K562 (cell line): ENCODE results near the gene AHNAK. TPM values are rescaled to one million over a fixed set of nuclear protein-coding genes. Genes with fewer than 3 reads are reported as not detected.

Source experiments
- BMI1 ChIP-seq: fragments of 150-350 bp; IDR thresholded peaks from 2 replicates; pipeline ENCODE4 v1.6.1; 2014; ENCODE audit warnings: low read length
- CBFA2T2 ChIP-seq: fragments of 450-650 bp; conservative IDR thresholded peaks from 2 replicates; pipeline ENCODE4 v1.6.1; 2017; ENCODE audit warnings: mild to moderate bottlenecking
- CBX2 ChIP-seq: fragments of 200-600 bp; sonication (generic); IDR thresholded peaks from one replicate; pipeline ENCODE4 v1.6.1; 2012; ENCODE audit warnings: mild to moderate bottlenecking, low read length, inconsistent platforms; ENCODE audit not compliant: insufficient read depth, poor library complexity, severe bottlenecking
- CHD7 ChIP-seq: fragments of 200-600 bp; sonication (generic); IDR thresholded peaks from one replicate; pipeline ENCODE4 v1.6.1; 2012; ENCODE audit warnings: mild to moderate bottlenecking, low read depth, low read length, inconsistent platforms
- ESRRA ChIP-seq: fragments of 450-650 bp; IDR thresholded peaks from 2 replicates; pipeline ENCODE4 v1.6.1; 2014; ENCODE audit warnings: low read depth, mild to moderate bottlenecking, moderate library complexity, borderline replicate concordance
- L3MBTL2 ChIP-seq: fragments of 450-650 bp; IDR thresholded peaks from 2 replicates; pipeline ENCODE4 v1.6.1; 2016; ENCODE audit warnings: mild to moderate bottlenecking, moderate library complexity
- SLC30A9 ChIP-seq: fragments of 250-450 bp; sonication (Bioruptor Pico); IDR thresholded peaks from 2 replicates; pipeline ENCODE4 v1.8.0; 2022; ENCODE audit warnings: mild to moderate bottlenecking, moderate library complexity
- SMARCA4 ChIP-seq: fragments of 450-650 bp; IDR thresholded peaks from 2 replicates; pipeline ENCODE4 v1.6.1; 2016
- SMARCA5 ChIP-seq: fragments of 450-650 bp; IDR thresholded peaks from 2 replicates; pipeline ENCODE4 v1.6.1; 2016
- polyA plus RNA-seq, 8 experiments: library from polyadenylated mRNA; depleted of rRNA in 4 of 8; stranded (reverse) in 5 of 8; unstranded in 3 of 8; fragments of >200 nt; fragmentation: Nextera tagmentation in 2 of 8; fragmentation: Illumina TruSeq in 1 of 8; extraction: Ambion mirVana in 2 of 8; extraction: Trizol in 1 of 8; gene quantifications; 2 replicates each; pipeline versions ENCODE4 v1.2.1 to v1.2.3, GENCODE V29; 2011 to 2014; ENCODE audit warnings: inconsistent platforms in 1 of 8, missing spikeins in 1 of 8
- total RNA-seq, 7 experiments: library from RNA; depleted of rRNA in 6 of 7; stranded (reverse); fragments of >200 nt in 6 of 7; fragmentation: Illumina TruSeq in 2 of 7; extraction: Trizol in 2 of 7; gene quantifications; 2 replicates each; pipeline versions ENCODE4 v1.2.1 to v1.2.3, GENCODE V29; 2011 to 2021; ENCODE audit warnings: low replicate concordance in 1 of 7
- TF ChIP-seq, protein P1 (sequence below): sonication (generic); formaldehyde crosslinking; IDR thresholded peaks from 2 replicates; pipeline ENCODE4 v1.8.0; 2023; ENCODE audit warnings: mild to moderate bottlenecking, missing genetic modification reagents
- TF ChIP-seq, protein P2 (sequence below): sonication (generic); formaldehyde crosslinking; IDR thresholded peaks from 2 replicates; pipeline ENCODE4 v1.8.0; 2023; ENCODE audit warnings: mild to moderate bottlenecking, missing genetic modification reagents

Gene AHNAK
- total and polyA plus RNA-seq, 9 of the 15 experiments (the other 6 are each of a cell fraction or from before 2014, with no cell fraction given), result 1.5 to 89.7 (median 45.0) TPM

DNA sequence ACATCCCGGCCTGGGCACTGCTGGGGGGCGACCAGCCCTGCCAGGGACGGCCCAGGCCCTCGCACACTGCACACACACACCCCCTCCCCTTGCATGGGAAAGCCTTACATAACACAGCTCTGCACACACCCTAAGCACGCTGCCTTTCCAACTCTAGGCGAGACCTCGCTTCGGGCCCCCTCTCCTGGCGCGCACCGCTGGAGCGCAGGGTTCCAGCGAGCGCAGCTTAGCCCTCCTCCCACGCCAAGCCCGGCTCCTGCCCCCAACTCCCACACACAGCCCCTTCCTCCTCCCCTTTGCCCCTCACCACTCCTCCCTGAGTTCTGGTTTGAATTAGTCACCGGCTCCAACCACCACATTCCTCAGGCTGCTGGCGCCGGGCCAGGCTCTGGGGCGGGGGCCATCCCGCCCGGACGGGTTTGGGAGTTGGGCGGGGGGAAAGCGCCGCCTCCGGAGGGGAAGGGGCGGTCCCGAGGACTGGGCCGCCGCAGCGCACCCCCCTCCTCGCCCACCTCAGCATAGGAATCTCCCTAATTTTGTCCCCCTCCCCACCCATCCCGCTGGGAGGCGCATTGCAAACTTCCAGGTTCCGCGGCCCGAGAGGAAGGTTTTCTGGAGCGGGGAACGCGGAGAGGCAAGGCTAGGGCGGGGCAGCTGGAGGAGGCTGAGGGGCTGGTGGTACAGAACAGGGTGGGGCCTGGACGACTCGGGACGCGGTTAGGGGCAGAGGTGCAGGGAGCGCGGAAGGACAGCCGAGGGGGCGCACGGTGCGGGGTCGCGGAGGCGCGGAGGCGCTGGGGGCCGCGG lies 966 bp downstream of the AHNAK start (continued):
- TF ChIP-seq, protein P1, sequence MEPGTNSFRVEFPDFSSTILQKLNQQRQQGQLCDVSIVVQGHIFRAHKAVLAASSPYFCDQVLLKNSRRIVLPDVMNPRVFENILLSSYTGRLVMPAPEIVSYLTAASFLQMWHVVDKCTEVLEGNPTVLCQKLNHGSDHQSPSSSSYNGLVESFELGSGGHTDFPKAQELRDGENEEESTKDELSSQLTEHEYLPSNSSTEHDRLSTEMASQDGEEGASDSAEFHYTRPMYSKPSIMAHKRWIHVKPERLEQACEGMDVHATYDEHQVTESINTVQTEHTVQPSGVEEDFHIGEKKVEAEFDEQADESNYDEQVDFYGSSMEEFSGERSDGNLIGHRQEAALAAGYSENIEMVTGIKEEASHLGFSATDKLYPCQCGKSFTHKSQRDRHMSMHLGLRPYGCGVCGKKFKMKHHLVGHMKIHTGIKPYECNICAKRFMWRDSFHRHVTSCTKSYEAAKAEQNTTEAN (CRISPR knock-in tag), result no peak
- TF ChIP-seq SMARCA5 (peak; percentile 29; the same call in 1 of the 2 replicates), SMARCA4 (peak; percentile 75), SLC30A9 (no peak), CBFA2T2 (0 out of 2 replicates have a peak, but pooled peaks have one; percentile 15), CBX2 (no peak), CHD7 (no peak), L3MBTL2 (peak; percentile 58), BMI1 (no peak), ESRRA (peak; percentile 15; the same call in 1 of the 2 replicates)
- TF ChIP-seq, protein P2, sequence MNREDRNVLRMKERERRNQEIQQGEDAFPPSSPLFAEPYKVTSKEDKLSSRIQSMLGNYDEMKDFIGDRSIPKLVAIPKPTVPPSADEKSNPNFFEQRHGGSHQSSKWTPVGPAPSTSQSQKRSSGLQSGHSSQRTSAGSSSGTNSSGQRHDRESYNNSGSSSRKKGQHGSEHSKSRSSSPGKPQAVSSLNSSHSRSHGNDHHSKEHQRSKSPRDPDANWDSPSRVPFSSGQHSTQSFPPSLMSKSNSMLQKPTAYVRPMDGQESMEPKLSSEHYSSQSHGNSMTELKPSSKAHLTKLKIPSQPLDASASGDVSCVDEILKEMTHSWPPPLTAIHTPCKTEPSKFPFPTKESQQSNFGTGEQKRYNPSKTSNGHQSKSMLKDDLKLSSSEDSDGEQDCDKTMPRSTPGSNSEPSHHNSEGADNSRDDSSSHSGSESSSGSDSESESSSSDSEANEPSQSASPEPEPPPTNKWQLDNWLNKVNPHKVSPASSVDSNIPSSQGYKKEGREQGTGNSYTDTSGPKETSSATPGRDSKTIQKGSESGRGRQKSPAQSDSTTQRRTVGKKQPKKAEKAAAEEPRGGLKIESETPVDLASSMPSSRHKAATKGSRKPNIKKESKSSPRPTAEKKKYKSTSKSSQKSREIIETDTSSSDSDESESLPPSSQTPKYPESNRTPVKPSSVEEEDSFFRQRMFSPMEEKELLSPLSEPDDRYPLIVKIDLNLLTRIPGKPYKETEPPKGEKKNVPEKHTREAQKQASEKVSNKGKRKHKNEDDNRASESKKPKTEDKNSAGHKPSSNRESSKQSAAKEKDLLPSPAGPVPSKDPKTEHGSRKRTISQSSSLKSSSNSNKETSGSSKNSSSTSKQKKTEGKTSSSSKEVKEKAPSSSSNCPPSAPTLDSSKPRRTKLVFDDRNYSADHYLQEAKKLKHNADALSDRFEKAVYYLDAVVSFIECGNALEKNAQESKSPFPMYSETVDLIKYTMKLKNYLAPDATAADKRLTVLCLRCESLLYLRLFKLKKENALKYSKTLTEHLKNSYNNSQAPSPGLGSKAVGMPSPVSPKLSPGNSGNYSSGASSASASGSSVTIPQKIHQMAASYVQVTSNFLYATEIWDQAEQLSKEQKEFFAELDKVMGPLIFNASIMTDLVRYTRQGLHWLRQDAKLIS (CRISPR knock-in tag), result no peak
